Endothelial cell of umbilical vein (primary cell): ENCODE results near the gene INO80B. TPM values are rescaled to one million over a fixed set of nuclear protein-coding genes. Genes with fewer than 3 reads are reported as not detected.

ENCODE experiments used
- BruUV-seq: library from RNA; stranded (reverse); fragments of 400-500 nt; replicated peaks from 2 replicates; lab custom pipeline; 2021; lab: Mats Ljungman, UMichigan
- CTCF ChIA-PET: fragments of 300-600, 350-600 bp; sonication (Branson Sonifier 250); formaldehyde crosslinking; loops from one replicate; lab custom pipeline; 2021; ENCODE audit warnings: antibody characterized with exemption, inconsistent platforms; lab: Charles Lee
- POLR2A ChIA-PET: fragments of 300-600, 350-600 bp; sonication (Branson Sonifier 250); formaldehyde crosslinking; loops from one replicate; lab custom pipeline; 2021; ENCODE audit warnings: antibody characterized with exemption, inconsistent platforms; lab: Charles Lee
- DNase-seq: peaks from one replicate; pipeline ENCODE4 v3.0.0-alpha.2; 2011; ENCODE audit warnings: low read depth, low spot score
- FAIRE-seq: peaks from 2 replicates; lab custom pipeline; 2011; peaks lifted over from hg19 to GRCh38; lab: Jason Lieb, UNC
- H2AFZ ChIP-seq: 2 replicates; pipeline ENCODE4 v1.6.0; 2012; ENCODE audit warnings: low read depth, low read length, control low read depth, inconsistent platforms
- H3K27ac ChIP-seq: 2 replicates; pipeline ENCODE4 v1.5.1; 2011; ENCODE audit warnings: low read depth, mild to moderate bottlenecking, control low read depth, low read length, moderate library complexity; ENCODE audit not compliant: insufficient read depth
- H3K27me3 ChIP-seq, 2 experiments: 2 replicates each; pipeline versions ENCODE4 v1.6.0 to v1.6.1; 2011; ENCODE audit warnings: low read length in 2 of 2, mixed read lengths in 1 of 2; ENCODE audit not compliant: control insufficient read depth in 2 of 2, insufficient read depth in 2 of 2
- H3K36me3 ChIP-seq, 2 experiments: 2 replicates in 1 of 2; 3 replicates in 1 of 2; pipeline ENCODE4 v1.5.1; 2011; ENCODE audit warnings: low read length in 2 of 2, mild to moderate bottlenecking in 1 of 2, moderate library complexity in 1 of 2; ENCODE audit not compliant: control insufficient read depth in 2 of 2, insufficient read depth in 2 of 2; ENCODE audit errors: extremely low read depth in 1 of 2
- H3K4me1 ChIP-seq: 3 replicates; pipeline ENCODE4 v1.5.1; 2011; ENCODE audit warnings: mild to moderate bottlenecking, low read length; ENCODE audit not compliant: control insufficient read depth, insufficient read depth; ENCODE audit errors: extremely low read depth
- H3K4me2 ChIP-seq: 2 replicates; pipeline ENCODE4 v1.6.1; 2011; ENCODE audit warnings: low read length, control low read depth, mixed read lengths; ENCODE audit not compliant: insufficient read depth
- H3K4me3 ChIP-seq, 3 experiments: fragments of 200-600 bp in 1 of 3; sonication (generic), shearing (Covaris generic) in 1 of 3; replicated peaks in 1 of 3; 2 replicates each; pipeline ENCODE4 v1.5.1; 2011 to 2016; ENCODE audit warnings: control low read depth in 3 of 3, low read length in 3 of 3, mild to moderate bottlenecking in 2 of 3, inconsistent platforms in 1 of 3, low read depth in 1 of 3, moderate library complexity in 1 of 3; ENCODE audit not compliant: insufficient read depth in 1 of 3
- H3K79me2 ChIP-seq: 2 replicates; pipeline ENCODE4 v1.6.0; 2012; ENCODE audit warnings: low read length, inconsistent platforms; ENCODE audit not compliant: control insufficient read depth, insufficient read depth
- H3K9ac ChIP-seq: replicated peaks from 2 replicates; pipeline ENCODE3; 2011; ENCODE audit warnings: low read length, control low read depth; ENCODE audit not compliant: insufficient read depth; ENCODE audit errors: extremely low read depth
- H3K9me1 ChIP-seq: replicated peaks from 3 replicates; pipeline ENCODE4 v1.6.0; 2011; ENCODE audit warnings: mild to moderate bottlenecking, low read length; ENCODE audit not compliant: control insufficient read depth, insufficient read depth; ENCODE audit errors: extremely low read depth
- H3K9me3 ChIP-seq: replicated peaks from 2 replicates; pipeline ENCODE4 v1.5.1; 2012; ENCODE audit warnings: low read length, inconsistent platforms; ENCODE audit not compliant: control insufficient read depth, insufficient read depth
- H4K20me1 ChIP-seq: replicated peaks from 2 replicates; pipeline ENCODE3; 2011; ENCODE audit warnings: mild to moderate bottlenecking, low read length; ENCODE audit not compliant: control insufficient read depth, insufficient read depth; ENCODE audit errors: extremely low read depth
- EZH2 ChIP-seq: IDR thresholded peaks from 2 replicates; pipeline ENCODE4 v1.6.1; 2012; ENCODE audit warnings: borderline replicate concordance, low read depth, mild to moderate bottlenecking, moderate library complexity, low read length, inconsistent platforms; ENCODE audit not compliant: severe bottlenecking
- FOS ChIP-seq: IDR thresholded peaks from 2 replicates; pipeline ENCODE4 v1.6.1; 2011; ENCODE audit warnings: mild to moderate bottlenecking, low read length, moderate library complexity, borderline replicate concordance; ENCODE audit not compliant: insufficient read depth
- GATA2 ChIP-seq: IDR thresholded peaks from 2 replicates; pipeline ENCODE4 v1.7.0; 2011; ENCODE audit warnings: low read depth, mild to moderate bottlenecking, moderate library complexity, mixed read lengths, low read length; ENCODE audit not compliant: insufficient read length, insufficient read depth
- JUN ChIP-seq: IDR thresholded peaks from 2 replicates; pipeline ENCODE4 v1.6.1; 2011; ENCODE audit warnings: borderline replicate concordance, low read depth; ENCODE audit not compliant: insufficient read length, insufficient read depth
- MAX ChIP-seq: IDR thresholded peaks from 2 replicates; pipeline ENCODE4 v1.6.1; 2011; ENCODE audit not compliant: insufficient read depth, insufficient read length
- MYC ChIP-seq: IDR thresholded peaks from one replicate; pipeline ENCODE4 v1.6.1; 2011; ENCODE audit warnings: mild to moderate bottlenecking, low read depth, low read length
- POLR2A ChIP-seq: IDR thresholded peaks from 2 replicates; pipeline ENCODE4 v1.6.1; 2012; ENCODE audit warnings: low read depth, mild to moderate bottlenecking, control low read depth, low read length
- POLR2AphosphoS5 ChIP-seq: IDR thresholded peaks from 2 replicates; pipeline ENCODE4 v1.6.1; 2012; ENCODE audit warnings: low read depth, mild to moderate bottlenecking, control low read depth, low read length, moderate library complexity; ENCODE audit not compliant: insufficient read depth
- dilution Hi-C: fragments of 300-500 bp; cut with MboI; formaldehyde crosslinking; loops from one replicate; pipeline ENCODE4 v1.15.0; 2019; ENCODE audit warnings: low sequenced_read_pairs; ENCODE audit not compliant: extremely low pct_ligation_motif_present
- intact Hi-C: fragments of 100-400 bp; cut with micrococcal nuclease; formaldehyde crosslinking; loops from one replicate; pipeline ENCODE4 v1.10.0; 2022
- polyA plus RNA-seq, 4 experiments: library from polyadenylated mRNA; depleted of rRNA in 3 of 4; stranded (reverse) in 3 of 4; unstranded in 1 of 4; fragments of >200 nt; gene quantifications; 2 replicates each; pipeline versions ENCODE4 v1.2.1 to v1.2.3, GENCODE V29; 2011 to 2012; ENCODE audit warnings: missing spikeins in 1 of 4
- total RNA-seq: library from RNA; stranded (reverse); gene quantifications from 2 replicates; pipeline ENCODE4 v1.2.3, GENCODE V29; 2021
- TF ChIP-seq, protein P1 (sequence below), 2 donors: IDR thresholded peaks; 1 replicate in 1 of 2; 2 replicates in 1 of 2; pipeline ENCODE4 v1.5.1; 2011; ENCODE audit warnings: low read length in 2 of 2, mild to moderate bottlenecking in 2 of 2, moderate library complexity in 2 of 2, control low read depth in 1 of 2, inconsistent platforms in 1 of 2, low read depth in 1 of 2; ENCODE audit not compliant: insufficient read depth in 1 of 2; ENCODE audit errors: extremely low read depth in 1 of 2

INO80B gene
- total and polyA plus RNA-seq, 2 donors (not counting 3 experiments of a cell fraction or from before 2014, with no cell fraction given): 15.1 to 24.2 TPM

DNA sequence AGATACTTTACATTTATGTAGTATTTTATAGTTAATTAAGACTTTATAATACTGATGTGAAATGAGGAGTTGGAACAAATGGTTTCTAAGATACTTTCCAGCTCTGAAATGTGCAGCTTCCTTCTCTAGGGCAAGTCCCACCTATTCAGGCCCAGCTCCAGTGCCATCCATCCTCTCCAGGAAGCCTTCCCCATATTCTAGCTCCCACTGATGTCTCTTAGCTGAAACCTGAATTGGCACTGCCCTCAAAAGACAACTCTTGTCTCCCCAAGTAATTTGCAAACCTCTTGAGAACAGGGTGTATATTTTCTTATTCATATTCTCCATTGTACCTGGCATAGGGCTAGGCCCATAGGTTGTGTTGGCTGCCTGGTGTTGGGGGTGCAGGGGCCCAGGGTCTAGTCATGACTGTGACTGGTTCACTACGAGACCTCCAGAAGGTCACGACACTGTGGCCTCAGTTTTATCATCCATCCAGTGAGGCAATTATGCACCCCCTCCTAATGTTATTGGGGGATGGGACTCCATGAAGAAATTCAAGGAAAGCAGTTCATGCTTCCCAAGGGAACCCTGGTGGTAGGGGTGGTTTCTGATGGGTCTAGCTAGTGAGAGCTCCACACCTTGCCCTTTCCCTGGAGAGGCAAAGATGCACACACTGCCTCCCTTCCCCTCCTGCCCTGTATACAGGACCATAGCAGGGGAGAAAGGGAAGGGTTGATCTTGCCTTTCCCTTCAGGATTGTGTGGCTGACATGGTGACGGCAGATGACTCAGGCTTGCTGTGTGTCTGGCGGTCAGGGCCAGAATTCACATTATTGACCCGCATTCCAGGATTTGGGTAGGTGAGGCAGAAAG, 30.5 kb upstream of the INO80B start:
- no peak overlapping the region for H3K4me2 ChIP-seq
- no peak overlapping the region for H2AFZ ChIP-seq
- no TSS peak for BruUV-seq
- CTCF ChIA-PET: interaction anchor here (1.0 kb wide), 1 partner anchor 30 kb away, joined by 3 read pairs; no protein-coding TSS in a partner anchor
- dilution Hi-C loops: no loop called here
- no peaks in the 10 kb centered on the region for H3K9me1 ChIP-seq
- H3K36me3 ChIP-seq: peaks cover 4 to 24% of the 10 kb centered on the region in 2 experiments
- H3K9ac ChIP-seq: no peak overlapping the region
- no peak for DNase-seq
- no peaks in the 10 kb centered on the region for H3K9me3 ChIP-seq
- POLR2A ChIA-PET: no interaction called here
- intact Hi-C loops: no loop called here
- no peak for FAIRE-seq
- H3K4me3 ChIP-seq: no peak overlapping the region
- H3K4me1 ChIP-seq: peaks cover 9% of the 10 kb centered on the region
- no peaks in the 10 kb centered on the region for H3K79me2 ChIP-seq
- TF ChIP-seq EZH2: no peak
- no peak for TF ChIP-seq POLR2AphosphoS5
- TF ChIP-seq JUN: no peak
- TF ChIP-seq POLR2A: no peak
- no peak for TF ChIP-seq MYC
- TF ChIP-seq, protein P1, sequence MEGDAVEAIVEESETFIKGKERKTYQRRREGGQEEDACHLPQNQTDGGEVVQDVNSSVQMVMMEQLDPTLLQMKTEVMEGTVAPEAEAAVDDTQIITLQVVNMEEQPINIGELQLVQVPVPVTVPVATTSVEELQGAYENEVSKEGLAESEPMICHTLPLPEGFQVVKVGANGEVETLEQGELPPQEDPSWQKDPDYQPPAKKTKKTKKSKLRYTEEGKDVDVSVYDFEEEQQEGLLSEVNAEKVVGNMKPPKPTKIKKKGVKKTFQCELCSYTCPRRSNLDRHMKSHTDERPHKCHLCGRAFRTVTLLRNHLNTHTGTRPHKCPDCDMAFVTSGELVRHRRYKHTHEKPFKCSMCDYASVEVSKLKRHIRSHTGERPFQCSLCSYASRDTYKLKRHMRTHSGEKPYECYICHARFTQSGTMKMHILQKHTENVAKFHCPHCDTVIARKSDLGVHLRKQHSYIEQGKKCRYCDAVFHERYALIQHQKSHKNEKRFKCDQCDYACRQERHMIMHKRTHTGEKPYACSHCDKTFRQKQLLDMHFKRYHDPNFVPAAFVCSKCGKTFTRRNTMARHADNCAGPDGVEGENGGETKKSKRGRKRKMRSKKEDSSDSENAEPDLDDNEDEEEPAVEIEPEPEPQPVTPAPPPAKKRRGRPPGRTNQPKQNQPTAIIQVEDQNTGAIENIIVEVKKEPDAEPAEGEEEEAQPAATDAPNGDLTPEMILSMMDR (IDR thresholded peaks at IDR 0.05; ENCODE audit: extremely low read depth in 1 of 2, insufficient read depth in 1 of 2, low read depth in 1 of 2, low read length in 2 of 2): no peak
- no peak for TF ChIP-seq FOS
- no peak for TF ChIP-seq GATA2
- no peak for TF ChIP-seq MAX
- H4K20me1 ChIP-seq: no peaks in the 10 kb centered on the region
- H3K27me3 ChIP-seq: peaks cover 5 to 9% of the 10 kb centered on the region in 2 experiments
- H3K27ac ChIP-seq: no peak overlapping the region
